BE2C (cell line): Measurements from ENCODE around the gene SCUBE3. TPM values are rescaled to one million over a fixed set of nuclear protein-coding genes. Genes with fewer than 3 reads are reported as not detected.

Experiments
- DNase-seq: peaks from one replicate; pipeline ENCODE4 v3.0.0-alpha.2; 2020
- H3K27me3 ChIP-seq: fragments of 250-450 bp; sonication (Bioruptor Pico); 2 replicates; pipeline ENCODE4 v1.5.1; 2020; ENCODE audit warnings: mild to moderate bottlenecking
- H3K36me3 ChIP-seq: fragments of 250-450 bp; sonication (Bioruptor Pico); 2 replicates; pipeline ENCODE4 v1.5.1; 2020; ENCODE audit warnings: mild to moderate bottlenecking
- H3K4me1 ChIP-seq: fragments of 250-450 bp; sonication (Bioruptor Pico); 2 replicates; pipeline ENCODE4 v1.5.1; 2020
- H3K4me3 ChIP-seq: 2 replicates; pipeline ENCODE4 v1.5.1; 2011; ENCODE audit warnings: low read depth, low read length
- H3K9me3 ChIP-seq: fragments of 250-450 bp; sonication (Bioruptor Pico); 2 replicates; pipeline ENCODE4 v1.5.1; 2020
- CTCF ChIP-seq: IDR thresholded peaks from 2 replicates; pipeline ENCODE4 v1.5.1; 2012; ENCODE audit warnings: mild to moderate bottlenecking, low read depth, low read length
- polyA plus RNA-seq: library from polyadenylated mRNA; unstranded; fragments of >200 nt; gene quantifications from one replicate; pipeline ENCODE4 v1.2.1, GENCODE V29; 2012; ENCODE audit warnings: low read depth, missing spikeins; ENCODE audit not compliant: insufficient read length, insufficient read depth

The SCUBE3 gene
- 0.12 TPM for polyA plus RNA-seq

- H3K4me3 ChIP-seq = peak within 1 kb of the TSS; percentile 42
- no peaks in the 10 kb centered on the region for H3K4me1 ChIP-seq
- TF ChIP-seq CTCF = no peak
- H3K9me3 ChIP-seq = no peaks in the 10 kb centered on the region
- peaks cover 51% of the 10 kb centered on the region for H3K27me3 ChIP-seq
- peak; percentile 38 for DNase-seq
- no peaks in the 10 kb centered on the region for H3K36me3 ChIP-seq
These were observed at the start of gene SCUBE3 for GRCh38 chr6:35213824-35214756. Gene SCUBE3, plus strand, starts transcription at chr6:35213956. Its CDS starts 463 bp downstream, at chr6:35214419.

- Histone ChIP-seq H3K4me3 (no peak overlapping the region), H3K4me1 (peaks cover 4% of the 10 kb centered on the region), H3K27me3 (no peaks in the 10 kb centered on the region), H3K9me3 (0 out of 2 replicates have a peak, but pooled peaks cover 2% of the 10 kb centered on the region), H3K36me3 (no peaks in the 10 kb centered on the region)
- no peak for TF ChIP-seq CTCF
- DNase-seq = no peak
These were observed 49.5 kb upstream of the SCUBE3 start for GRCh38 chr6:35164277-35164676.

GRCh38 chr6:35164868-35165267, 48.9 kb upstream of the SCUBE3 start:
- no peak for TF ChIP-seq CTCF
- no peak overlapping the region for H3K4me3 ChIP-seq
- no peaks in the 10 kb centered on the region for H3K36me3 ChIP-seq
- H3K4me1 ChIP-seq = peaks cover 4% of the 10 kb centered on the region
- 0 out of 2 replicates have a peak, but pooled peaks cover 2% of the 10 kb centered on the region for H3K9me3 ChIP-seq
- no peak for DNase-seq
- no peaks in the 10 kb centered on the region for H3K27me3 ChIP-seq

- TF ChIP-seq CTCF = no peak
- no peak overlapping the region for H3K4me3 ChIP-seq
- no peaks in the 10 kb centered on the region for H3K27me3 ChIP-seq
- peaks cover 4% of the 10 kb centered on the region for H3K4me1 ChIP-seq
- no peaks in the 10 kb centered on the region for H3K36me3 ChIP-seq
- no peak for DNase-seq
- H3K9me3 ChIP-seq = 0 out of 2 replicates have a peak, but pooled peaks cover 2% of the 10 kb centered on the region
These were observed 48.1 kb upstream of the SCUBE3 start for GRCh38 chr6:35165630-35166071.

- no peaks in the 10 kb centered on the region for H3K27me3 ChIP-seq
- no peaks in the 10 kb centered on the region for H3K36me3 ChIP-seq
- H3K4me1 ChIP-seq = peaks cover under 1% of the 10 kb centered on the region
- 0 out of 2 replicates have a peak, but pooled peaks cover 2% of the 10 kb centered on the region for H3K9me3 ChIP-seq
- H3K4me3 ChIP-seq = no peak overlapping the region
- TF ChIP-seq CTCF = no peak
- no peak for DNase-seq
These were observed 47.6 kb upstream of the SCUBE3 start for GRCh38 chr6:35166116-35166515.

GRCh38 chr6:35166520-35166919, 47.2 kb upstream of the SCUBE3 start:
- no peak for DNase-seq
- H3K4me3 ChIP-seq = no peak overlapping the region
- no peak for TF ChIP-seq CTCF
- no peaks in the 10 kb centered on the region for H3K27me3 ChIP-seq
- no peaks in the 10 kb centered on the region for H3K4me1 ChIP-seq
- no peaks in the 10 kb centered on the region for H3K36me3 ChIP-seq
- H3K9me3 ChIP-seq = 0 out of 2 replicates have a peak, but pooled peaks cover 2% of the 10 kb centered on the region
